Activated CD4-positive, alpha-beta T cell treated with anti-CD3 and anti-CD28 coated beads for 36 hours (primary cell): Measurements from ENCODE around the gene OTOG. TPM values are rescaled to one million over a fixed set of nuclear protein-coding genes. Genes with fewer than 3 reads are reported as not detected.

Experiments used
- ATAC-seq: fragments of 200-7000 bp; cut with Tn5 transposase; one replicate; pipeline ENCODE4 v1.10.0; 2021; ENCODE audit warnings: mild to moderate bottlenecking, moderate library complexity
- CTCF ChIA-PET: fragments of 350-600 bp; sonication (Branson Sonifier 250); formaldehyde crosslinking; loops from one replicate; lab custom pipeline; 2021; ENCODE audit warnings: antibody characterized with exemption; lab: Charles Lee
- POLR2A ChIA-PET: fragments of 350-600 bp; sonication (Branson Sonifier 250); formaldehyde crosslinking; loops from one replicate; lab custom pipeline; 2021; ENCODE audit warnings: antibody characterized with exemption, inconsistent platforms; lab: Charles Lee
- DNase-seq: peaks from one replicate; pipeline ENCODE4 v3.0.0-alpha.2; 2020
- H3K27ac Mint-ChIP-seq: one replicate; pipeline ENCODE4 v1.8.0; 2021; ENCODE audit warnings: mixed read lengths
- H3K27me3 Mint-ChIP-seq: one replicate; pipeline ENCODE4 v1.8.0; 2021; ENCODE audit warnings: mixed read lengths
- H3K36me3 Mint-ChIP-seq: one replicate; pipeline ENCODE4 v1.8.0; 2021; ENCODE audit warnings: low read depth, mixed read lengths
- H3K4me1 Mint-ChIP-seq: one replicate; pipeline ENCODE4 v1.8.0; 2021; ENCODE audit warnings: mixed read lengths
- H3K4me3 Mint-ChIP-seq: one replicate; pipeline ENCODE4 v1.8.0; 2021; ENCODE audit warnings: mild to moderate bottlenecking, moderate library complexity, mixed read lengths
- H3K9me3 Mint-ChIP-seq: one replicate; pipeline ENCODE4 v1.8.0; 2021; ENCODE audit warnings: low read depth, mixed read lengths
- intact Hi-C, 2 experiments: fragments of 100-400 bp; cut with DNase I in 1 of 2; cut with micrococcal nuclease in 1 of 2; formaldehyde crosslinking; loops; one replicate each; pipeline versions ENCODE4 v1.14.2 to v1.15.1; 2022 to 2024; cut with DNase I, micrococcal nuclease
- total RNA-seq, 2 experiments: library from RNA; stranded (reverse); gene quantifications; one replicate each; pipeline ENCODE4 v1.2.3, GENCODE V29; 2021

OTOG gene
- total RNA-seq, 2 experiments from 2014 or later, result not detected

GRCh38 chr11:17552041-17552355, 4.9 kb downstream of the OTOG start:
- Mint-ChIP-seq H3K27ac (no peak overlapping the region), H3K36me3 (no peaks in the 10 kb centered on the region), H3K4me1 (peaks cover 3% of the 10 kb centered on the region), H3K27me3 (peaks cover 11% of the 10 kb centered on the region), H3K9me3 (no peaks in the 10 kb centered on the region), H3K4me3 (no peak overlapping the region)
- no peak for DNase-seq
- ChIA-PET POLR2A (no interaction called here), CTCF (interaction anchor here (1.2 kb wide), 1 partner anchor 31 kb away, joined by 3 read pairs; no protein-coding TSS in a partner anchor)
- ATAC-seq, result no peak
- intact Hi-C loops, result no loop called here

DNA sequence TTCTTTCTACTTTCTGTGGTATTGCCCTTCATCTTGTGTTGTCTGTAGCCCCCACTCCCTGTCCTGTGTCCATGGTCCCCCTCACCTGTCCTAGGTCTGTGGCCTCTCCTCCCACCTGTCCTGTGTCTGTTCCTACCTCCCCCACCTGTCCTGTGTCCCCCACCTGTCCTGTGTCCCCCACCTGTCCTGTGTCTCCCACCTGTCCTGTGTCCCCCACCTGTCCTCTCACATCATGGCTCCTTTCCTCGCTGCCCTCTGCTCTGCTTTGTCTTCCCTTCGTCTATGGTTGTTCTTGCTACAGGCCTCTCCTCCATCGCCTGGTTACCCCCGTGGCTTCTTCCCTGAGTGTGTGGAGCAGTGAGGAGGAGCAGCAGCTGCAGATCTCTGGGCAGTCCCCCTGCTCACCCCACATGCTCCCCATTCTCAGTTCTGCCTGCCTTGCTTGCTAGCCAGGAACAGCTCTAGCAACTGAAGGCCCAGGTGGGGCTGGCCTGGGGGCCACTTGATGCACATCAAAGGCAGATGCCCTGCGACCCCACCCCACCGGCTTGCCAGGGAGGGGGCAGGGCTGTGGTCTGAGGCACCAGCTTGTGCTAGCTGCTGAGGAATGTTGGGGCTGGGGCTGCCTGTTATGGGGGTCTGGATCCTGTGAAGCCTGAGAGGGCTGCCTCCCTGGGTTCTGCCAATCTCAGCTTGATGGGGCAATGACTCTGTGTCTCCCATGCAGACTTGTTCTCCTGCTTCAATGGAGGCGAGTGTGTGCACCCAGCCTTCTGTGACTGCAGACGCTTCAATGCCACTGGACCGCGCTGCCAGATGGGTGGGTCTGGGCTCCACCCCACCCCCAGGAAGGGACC, 5.6 kb downstream of the OTOG start:
- Mint-ChIP-seq H3K4me1 (peaks cover 3% of the 10 kb centered on the region), H3K27ac (no peak overlapping the region), H3K9me3 (no peaks in the 10 kb centered on the region), H3K4me3 (no peak overlapping the region), H3K36me3 (no peaks in the 10 kb centered on the region), H3K27me3 (peaks cover 7% of the 10 kb centered on the region)
- no peak for DNase-seq
- intact Hi-C loops, result no loop called here
- CTCF ChIA-PET, result interaction anchor here (0.5 to 1.4 kb wide), 2 partner anchors 25 to 1139 kb away, joined by 3 read pairs; no protein-coding TSS in a partner anchor
- no peak for ATAC-seq
- POLR2A ChIA-PET, result no interaction called here

- intact Hi-C loops, result no loop called here
- Mint-ChIP-seq H3K27me3 (peaks cover 6% of the 10 kb centered on the region), H3K4me1 (peaks cover 3% of the 10 kb centered on the region), H3K27ac (no peak overlapping the region), H3K36me3 (no peaks in the 10 kb centered on the region), H3K4me3 (no peak overlapping the region), H3K9me3 (no peaks in the 10 kb centered on the region)
- ChIA-PET POLR2A (no interaction called here), CTCF (interaction anchor here (0.5 to 1.4 kb wide), 2 partner anchors 25 to 1139 kb away, joined by 3 read pairs; no protein-coding TSS in a partner anchor)
- ATAC-seq (no peak), DNase-seq (no peak)
Observed at GRCh38 chr11:17553249-17553546, 6.1 kb downstream of the OTOG start.

DNA sequence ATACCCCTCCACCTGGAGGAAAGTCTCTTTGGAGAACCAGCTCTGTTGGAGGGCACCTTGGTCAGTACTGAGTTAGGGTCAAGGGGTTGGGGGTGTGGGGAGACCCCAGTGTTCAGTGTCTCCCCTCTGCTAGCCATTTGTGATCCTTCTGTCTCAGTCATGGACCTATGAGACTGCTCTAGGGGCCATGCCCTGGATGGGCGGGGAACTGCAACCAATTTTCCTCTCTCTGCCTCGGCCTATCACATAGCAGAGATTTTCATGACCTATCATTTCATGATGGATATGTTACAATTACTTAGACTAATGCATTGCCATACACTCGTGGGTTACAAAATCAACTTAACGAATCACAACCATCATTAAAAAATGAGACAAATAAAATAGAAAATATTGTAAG, 7.4 kb downstream of the OTOG start:
- H3K4me1 Mint-ChIP-seq, result peaks cover 3% of the 10 kb centered on the region
- ATAC-seq (peak; percentile 42), DNase-seq (no peak)
- H3K36me3 Mint-ChIP-seq, result no peaks in the 10 kb centered on the region
- POLR2A ChIA-PET, result no interaction called here
- no peak overlapping the region for H3K4me3 Mint-ChIP-seq
- intact Hi-C loops, result no loop called here
- H3K27ac Mint-ChIP-seq, result no peak overlapping the region
- H3K27me3 Mint-ChIP-seq, result peaks cover 4% of the 10 kb centered on the region
- CTCF ChIA-PET, result interaction anchor here (1.4 kb wide), 1 partner anchor 27 kb away, joined by 3 read pairs; no protein-coding TSS in a partner anchor
- no peaks in the 10 kb centered on the region for H3K9me3 Mint-ChIP-seq

DNA sequence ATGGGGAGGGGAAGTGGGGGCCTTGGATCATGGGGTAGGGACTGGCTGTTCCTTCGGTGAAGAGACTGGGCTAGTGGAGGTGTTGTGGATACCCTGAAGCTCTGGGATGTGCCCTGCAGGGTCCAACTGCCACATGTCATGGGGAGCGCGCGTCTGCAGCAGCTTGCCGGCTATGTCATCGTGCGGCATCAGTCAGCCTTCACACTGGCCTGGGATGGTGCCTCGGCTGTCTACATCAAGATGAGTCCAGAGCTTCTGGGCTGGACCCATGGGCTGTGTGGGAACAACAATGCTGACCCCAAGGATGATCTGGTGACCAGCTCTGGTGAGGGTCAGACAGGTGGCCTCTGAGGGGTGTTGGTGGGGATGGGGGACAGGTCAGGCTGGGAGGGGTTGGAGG, 9.9 kb downstream of the OTOG start:
- POLR2A ChIA-PET, result no interaction called here
- Mint-ChIP-seq H3K4me1 (no peaks in the 10 kb centered on the region), H3K27ac (no peak overlapping the region), H3K27me3 (peaks cover 4% of the 10 kb centered on the region), H3K4me3 (no peak overlapping the region), H3K9me3 (no peaks in the 10 kb centered on the region), H3K36me3 (no peaks in the 10 kb centered on the region)
- no peak for DNase-seq
- CTCF ChIA-PET, result no interaction called here
- no peak for ATAC-seq
- intact Hi-C loops, result no loop called here

GRCh38 chr11:17558025-17558780, 11.1 kb downstream of the OTOG start:
- no peak for DNase-seq
- Mint-ChIP-seq H3K4me1 (no peaks in the 10 kb centered on the region), H3K27ac (no peak overlapping the region), H3K4me3 (no peak overlapping the region), H3K9me3 (no peaks in the 10 kb centered on the region), H3K27me3 (peaks cover 4% of the 10 kb centered on the region), H3K36me3 (no peaks in the 10 kb centered on the region)
- POLR2A ChIA-PET, result no interaction called here
- intact Hi-C loops, result no loop called here
- no peak for ATAC-seq
- CTCF ChIA-PET, result interaction anchor here (1.4 kb wide), 1 partner anchor 9 kb away, joined by 3 read pairs; no protein-coding TSS in a partner anchor

- intact Hi-C loops, result no loop called here
- ChIA-PET CTCF (interaction anchor here (1.4 kb wide), 1 partner anchor 10 kb away, joined by 3 read pairs; no protein-coding TSS in a partner anchor), POLR2A (no interaction called here)
- ATAC-seq, result no peak
- DNase-seq, result no peak
- H3K9me3 Mint-ChIP-seq, result no peaks in the 10 kb centered on the region
- H3K4me3 Mint-ChIP-seq, result no peak overlapping the region
- H3K27me3 Mint-ChIP-seq, result peaks cover 4% of the 10 kb centered on the region
- H3K36me3 Mint-ChIP-seq, result no peaks in the 10 kb centered on the region
- H3K4me1 Mint-ChIP-seq, result no peaks in the 10 kb centered on the region
- no peak overlapping the region for H3K27ac Mint-ChIP-seq
Observed at GRCh38 chr11:17558916-17559315, 11.9 kb downstream of the OTOG start.

GRCh38 chr11:17559341-17560087, 12.5 kb downstream of the OTOG start:
- DNase-seq, result no peak
- Mint-ChIP-seq H3K9me3 (no peaks in the 10 kb centered on the region), H3K27ac (no peak overlapping the region), H3K36me3 (no peaks in the 10 kb centered on the region), H3K4me1 (no peaks in the 10 kb centered on the region), H3K4me3 (no peak overlapping the region), H3K27me3 (peaks cover 4% of the 10 kb centered on the region)
- no peak for ATAC-seq
- POLR2A ChIA-PET, result no interaction called here
- CTCF ChIA-PET, result no interaction called here
- intact Hi-C loops, result no loop called here

- Mint-ChIP-seq H3K9me3 (no peaks in the 10 kb centered on the region), H3K27me3 (peaks cover 4% of the 10 kb centered on the region), H3K36me3 (no peaks in the 10 kb centered on the region), H3K4me3 (no peak overlapping the region), H3K4me1 (no peaks in the 10 kb centered on the region), H3K27ac (no peak overlapping the region)
- intact Hi-C loops, result no loop called here
- POLR2A ChIA-PET, result no interaction called here
- no peak for DNase-seq
- no peak for ATAC-seq
- CTCF ChIA-PET, result interaction anchor here (1.3 kb wide), 1 partner anchor 32 kb away, joined by 4 read pairs; no protein-coding TSS in a partner anchor
Observed at GRCh38 chr11:17560281-17561110, 13.4 kb downstream of the OTOG start.

DNA sequence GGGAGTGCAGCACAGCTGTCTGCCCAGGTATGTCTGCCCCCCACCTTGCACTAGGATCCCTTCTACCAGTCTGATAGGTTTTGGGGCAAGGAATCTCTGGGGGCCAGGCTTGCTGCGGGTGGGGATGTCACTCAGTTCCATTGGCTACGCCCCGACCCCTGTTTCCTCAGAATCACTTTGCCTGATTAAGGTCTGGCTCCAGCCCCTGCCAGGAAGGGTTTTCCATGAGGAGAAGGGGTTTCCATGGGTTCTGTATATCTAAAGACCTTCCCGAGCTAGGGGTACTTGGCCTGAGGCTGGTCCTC, 14.0 kb downstream of the OTOG start:
- Mint-ChIP-seq H3K27me3 (peaks cover 4% of the 10 kb centered on the region), H3K9me3 (no peaks in the 10 kb centered on the region), H3K4me1 (no peaks in the 10 kb centered on the region), H3K36me3 (no peaks in the 10 kb centered on the region), H3K4me3 (no peak overlapping the region), H3K27ac (no peak overlapping the region)
- DNase-seq (no peak), ATAC-seq (no peak)
- intact Hi-C loops, result no loop called here
- ChIA-PET POLR2A (no interaction called here), CTCF (interaction anchor here (1.3 kb wide), 1 partner anchor 33 kb away, joined by 4 read pairs; no protein-coding TSS in a partner anchor)

DNA sequence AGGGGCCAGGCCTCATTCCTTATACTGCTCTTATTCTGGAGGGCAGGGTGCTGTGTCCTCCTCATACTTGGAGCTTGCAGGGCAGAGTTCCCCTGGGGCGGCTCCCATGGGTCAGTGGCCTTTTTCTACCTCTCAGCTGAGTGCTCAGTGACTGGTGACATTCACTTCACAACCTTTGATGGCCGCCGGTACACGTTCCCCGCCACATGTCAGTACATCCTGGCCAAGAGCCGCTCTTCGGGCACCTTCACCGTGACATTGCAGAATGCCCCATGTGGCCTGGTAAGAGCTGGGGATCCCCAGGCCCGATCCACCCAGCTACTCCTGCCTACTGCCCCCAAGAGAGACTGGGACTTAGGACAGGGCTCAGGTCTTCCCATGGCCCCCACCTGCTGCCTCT, 14.5 kb downstream of the OTOG start:
- no peak for ATAC-seq
- Mint-ChIP-seq H3K4me1 (no peaks in the 10 kb centered on the region), H3K4me3 (no peak overlapping the region), H3K27me3 (peaks cover 2% of the 10 kb centered on the region), H3K36me3 (no peaks in the 10 kb centered on the region), H3K27ac (no peak overlapping the region), H3K9me3 (no peaks in the 10 kb centered on the region)
- no peak for DNase-seq
- CTCF ChIA-PET, result interaction anchor here (1.3 kb wide), 1 partner anchor 33 kb away, joined by 4 read pairs; no protein-coding TSS in a partner anchor
- intact Hi-C loops, result no loop called here
- POLR2A ChIA-PET, result no interaction called here
